Activated naive CD8-positive, alpha-beta T cell treated with anti-CD3 and anti-CD28 coated beads, Interleukin-2, amount 50 U/mL, for 24 hours (primary cell): ENCODE results near the gene NID1.
A peak's percentile ranks its signal among the peaks of the same experiment; 100 is the strongest.
"Not testable (repeated sequence)": the region's sequence is repeated elsewhere in the genome, so short reads cannot be mapped to it uniquely, and the experiment has no call there.

ENCODE experiments used
- ATAC-seq: fragments of 150-1000 bp; cut with Tn5 transposase; one replicate; pipeline ENCODE4 v1.10.0; 2021
- DNase-seq: peaks from one replicate; pipeline ENCODE4 v3.0.0; 2021
- H3K27ac Mint-ChIP-seq: one replicate; pipeline ENCODE4 v1.8.0; 2021; ENCODE audit warnings: mild to moderate bottlenecking, mixed read lengths
- H3K27me3 Mint-ChIP-seq: one replicate; pipeline ENCODE4 v1.8.0; 2021; ENCODE audit warnings: mixed read lengths
- H3K36me3 Mint-ChIP-seq: one replicate; pipeline ENCODE4 v1.8.0; 2021; ENCODE audit warnings: low read depth, mixed read lengths
- H3K4me1 Mint-ChIP-seq: one replicate; pipeline ENCODE4 v1.8.0; 2021; ENCODE audit warnings: mixed read lengths
- H3K4me3 Mint-ChIP-seq: one replicate; pipeline ENCODE4 v1.8.0; 2021; ENCODE audit warnings: mild to moderate bottlenecking, moderate library complexity, mixed read lengths
- H3K9me3 Mint-ChIP-seq: one replicate; pipeline ENCODE4 v1.8.0; 2021; ENCODE audit warnings: mixed read lengths

Gene NID1

DNA sequence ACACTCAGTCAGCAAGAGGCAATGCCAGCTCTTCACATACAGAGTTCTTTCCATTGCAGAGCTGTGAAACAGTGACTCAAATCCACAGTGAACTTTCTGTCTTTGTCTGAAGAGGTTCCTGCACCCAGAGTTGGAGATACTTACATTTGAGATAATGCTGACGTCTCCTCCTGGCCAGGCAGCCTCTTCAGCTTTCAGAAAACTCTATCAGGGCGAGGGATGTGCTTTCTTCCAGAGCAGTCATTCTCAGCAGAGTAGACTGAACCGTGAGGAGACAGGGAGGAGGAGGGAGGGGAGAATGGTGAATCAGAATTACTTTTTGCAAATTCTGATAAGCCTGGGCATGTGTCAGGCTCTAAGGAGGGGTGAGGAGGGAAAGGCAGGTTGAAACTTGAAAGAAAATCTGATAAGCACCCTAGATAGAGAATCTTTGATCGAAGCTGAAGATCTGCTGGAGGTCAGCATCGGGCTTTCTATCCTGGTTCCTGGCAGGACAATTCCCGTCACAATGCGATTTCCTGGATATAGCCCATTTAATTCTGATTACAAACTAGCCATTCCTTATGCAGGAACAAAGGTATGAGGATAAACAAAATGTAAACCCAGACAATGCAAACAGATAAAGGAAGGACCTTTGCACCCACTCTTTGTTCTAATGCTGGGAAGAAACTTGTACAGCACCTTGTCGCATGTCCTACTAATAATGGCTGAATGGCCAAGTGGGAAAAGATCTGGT lies 18.9 kb upstream of the NID1 start:
- Mint-ChIP-seq H3K4me3 (no peak overlapping the region), H3K9me3 (no peaks in the 10 kb centered on the region), H3K36me3 (no peaks in the 10 kb centered on the region), H3K27me3 (peaks cover 4% of the 10 kb centered on the region), H3K27ac (no peak overlapping the region), H3K4me1 (peaks cover 7% of the 10 kb centered on the region)
- DNase-seq = no peak
- peak; percentile 58 for ATAC-seq

DNA sequence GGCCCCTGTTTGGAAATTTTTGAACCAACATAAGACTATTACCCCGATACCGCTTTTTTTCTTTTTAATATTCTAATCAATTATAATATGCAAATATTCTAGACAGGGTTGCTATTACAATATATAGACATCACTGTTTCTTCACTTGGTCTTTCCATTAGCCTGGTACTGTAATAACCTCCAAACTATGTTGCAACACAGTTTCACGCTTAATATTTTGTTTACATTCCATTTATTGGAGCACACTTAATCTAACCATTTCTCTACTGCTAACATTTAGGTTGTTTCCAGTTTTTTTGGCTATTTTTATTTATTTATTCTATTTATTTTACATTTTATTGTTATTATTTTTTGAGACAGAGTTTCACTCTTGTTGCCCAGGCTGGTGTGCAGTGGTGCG lies 17.6 kb upstream of the NID1 start:
- ATAC-seq (no peak), DNase-seq (no peak)
- H3K4me1 Mint-ChIP-seq = peaks cover 7% of the 10 kb centered on the region
- no peak overlapping the region for H3K4me3 Mint-ChIP-seq
- H3K9me3 Mint-ChIP-seq = no peaks in the 10 kb centered on the region
- peaks cover 4% of the 10 kb centered on the region for H3K27me3 Mint-ChIP-seq
- H3K36me3 Mint-ChIP-seq = no peaks in the 10 kb centered on the region
- H3K27ac Mint-ChIP-seq = no peak overlapping the region

DNA sequence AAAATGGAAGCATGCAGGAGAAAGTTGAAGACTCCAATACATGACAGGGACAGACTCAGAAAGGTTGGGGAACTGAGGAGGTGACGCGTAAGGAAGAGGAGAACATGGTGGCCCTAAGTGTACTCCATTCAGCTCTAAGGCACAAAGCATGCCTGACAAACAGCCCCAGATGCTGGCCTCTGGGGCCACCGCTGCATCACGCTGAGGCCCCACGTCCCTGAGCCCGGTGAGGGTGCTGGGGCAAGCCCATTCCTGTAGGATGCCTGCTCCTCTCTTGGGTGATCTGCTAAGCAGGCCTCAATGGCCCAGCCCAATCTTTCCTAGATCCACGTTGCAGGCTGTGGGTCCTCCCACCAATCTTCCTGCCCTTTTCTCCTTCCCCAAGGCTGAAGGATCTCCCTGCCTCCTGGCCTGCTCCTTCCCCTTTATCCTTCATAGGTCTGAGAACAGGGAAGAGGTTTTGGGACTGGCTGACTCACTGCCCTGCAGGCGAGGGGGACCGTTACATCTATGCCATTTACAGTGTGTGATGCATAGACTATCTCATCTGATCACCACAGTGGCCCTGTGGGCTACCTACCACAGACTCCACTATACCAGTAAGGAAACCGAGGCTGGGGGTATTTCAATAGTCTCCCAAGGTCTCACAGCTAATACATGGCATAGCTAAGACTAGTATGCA lies 16.8 kb upstream of the NID1 start:
- H3K36me3 Mint-ChIP-seq = no peaks in the 10 kb centered on the region
- H3K4me1 Mint-ChIP-seq = peaks cover 7% of the 10 kb centered on the region
- DNase-seq (no peak), ATAC-seq (no peak)
- H3K9me3 Mint-ChIP-seq = no peaks in the 10 kb centered on the region
- no peak overlapping the region for H3K4me3 Mint-ChIP-seq
- peaks cover 4% of the 10 kb centered on the region for H3K27me3 Mint-ChIP-seq
- no peak overlapping the region for H3K27ac Mint-ChIP-seq

DNA sequence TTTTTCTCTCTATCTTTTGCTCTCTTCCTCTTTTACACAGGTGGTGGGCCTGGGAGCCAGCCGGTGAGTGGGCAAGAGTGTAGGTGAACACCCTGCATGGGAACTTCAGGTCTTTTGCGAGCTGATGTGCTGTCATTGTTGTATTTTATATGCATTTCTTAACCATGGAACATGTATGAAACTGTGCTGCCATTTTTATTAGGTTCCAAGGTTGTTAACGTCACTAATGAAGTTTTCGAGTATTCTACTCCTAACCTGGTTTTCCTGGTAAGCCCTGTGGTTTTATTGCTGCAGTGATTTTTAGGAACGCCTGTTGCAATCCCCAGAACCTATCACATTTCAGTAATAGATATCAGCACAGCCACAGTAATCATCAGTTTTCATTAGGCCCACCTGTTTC lies 14.8 kb upstream of the NID1 start:
- Mint-ChIP-seq H3K27ac (no peak overlapping the region), H3K4me1 (peaks cover 7% of the 10 kb centered on the region), H3K36me3 (no peaks in the 10 kb centered on the region), H3K27me3 (no peaks in the 10 kb centered on the region), H3K4me3 (no peak overlapping the region), H3K9me3 (no peaks in the 10 kb centered on the region)
- ATAC-seq (no peak), DNase-seq (no peak)

DNA sequence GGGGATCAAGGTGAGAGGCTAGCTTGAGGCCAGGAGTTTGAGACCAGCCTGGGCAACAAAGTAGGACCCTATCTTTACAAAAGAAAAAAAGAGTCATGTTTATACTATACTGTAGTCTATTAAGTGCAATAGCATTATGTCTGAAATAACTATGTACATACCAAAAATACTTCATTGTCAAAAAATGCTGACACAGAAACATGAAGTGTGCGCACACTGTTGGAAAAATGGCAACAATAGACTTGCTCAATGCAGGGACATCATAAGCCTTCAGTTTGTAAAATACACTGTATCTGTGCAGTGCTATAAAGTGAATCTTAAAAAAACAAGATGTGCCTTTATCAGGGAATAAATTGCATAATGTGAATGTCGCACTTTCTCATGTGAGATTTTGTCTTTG lies 14.1 kb upstream of the NID1 start:
- no peak for DNase-seq
- H3K27ac Mint-ChIP-seq = no peak overlapping the region
- peaks cover 2% of the 10 kb centered on the region for H3K27me3 Mint-ChIP-seq
- no peaks in the 10 kb centered on the region for H3K36me3 Mint-ChIP-seq
- ATAC-seq = no peak
- no peak overlapping the region for H3K4me3 Mint-ChIP-seq
- no peaks in the 10 kb centered on the region for H3K9me3 Mint-ChIP-seq
- peaks cover 7% of the 10 kb centered on the region for H3K4me1 Mint-ChIP-seq

DNA sequence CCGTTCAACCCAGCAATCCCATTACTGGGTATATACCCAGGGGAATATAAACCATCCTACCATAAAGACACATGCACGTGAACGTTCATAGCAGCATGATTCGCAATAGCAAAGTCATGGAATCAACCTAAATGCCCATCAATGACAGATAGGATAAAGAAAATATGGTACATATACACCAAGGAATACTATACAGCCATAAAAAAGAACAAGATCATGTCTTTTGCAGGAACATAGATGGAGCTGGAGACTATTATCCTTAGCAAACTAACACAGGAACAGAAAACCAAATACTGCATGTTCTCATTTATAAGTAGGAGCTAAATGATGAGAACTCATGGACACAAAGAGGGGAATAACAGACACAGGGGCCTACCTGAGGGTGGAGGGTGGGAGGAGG lies 13.2 kb upstream of the NID1 start:
- not testable (repeated sequence) for ATAC-seq, H3K4me3 Mint-ChIP-seq, H3K9me3 Mint-ChIP-seq, H3K4me1 Mint-ChIP-seq, H3K27ac Mint-ChIP-seq, H3K27me3 Mint-ChIP-seq, DNase-seq, H3K36me3 Mint-ChIP-seq

DNA sequence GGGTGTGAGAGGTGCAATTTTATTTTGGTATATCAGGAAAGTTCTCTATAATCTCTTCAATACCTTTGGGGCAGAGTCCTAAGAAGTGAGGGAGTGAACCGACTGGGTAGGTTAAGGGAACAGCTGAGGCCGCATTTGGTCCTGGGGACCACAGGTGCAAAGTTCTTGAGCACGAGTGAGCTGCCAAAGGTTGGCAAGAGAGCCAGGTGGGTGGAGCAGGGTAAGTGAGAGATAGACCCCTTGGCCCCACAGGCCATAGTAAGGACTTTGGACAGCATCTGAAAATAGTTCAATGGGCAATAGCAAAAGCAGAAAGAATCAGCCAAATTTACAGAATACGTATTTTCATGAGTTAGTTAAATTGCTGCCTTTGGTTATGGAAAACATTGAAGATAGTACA lies 11.0 kb upstream of the NID1 start:
- Mint-ChIP-seq H3K27me3 (peaks cover 7% of the 10 kb centered on the region), H3K36me3 (no peaks in the 10 kb centered on the region), H3K27ac (no peak overlapping the region), H3K9me3 (peaks cover 4% of the 10 kb centered on the region), H3K4me3 (no peak overlapping the region), H3K4me1 (no peaks in the 10 kb centered on the region)
- DNase-seq = no peak
- no peak for ATAC-seq

DNA sequence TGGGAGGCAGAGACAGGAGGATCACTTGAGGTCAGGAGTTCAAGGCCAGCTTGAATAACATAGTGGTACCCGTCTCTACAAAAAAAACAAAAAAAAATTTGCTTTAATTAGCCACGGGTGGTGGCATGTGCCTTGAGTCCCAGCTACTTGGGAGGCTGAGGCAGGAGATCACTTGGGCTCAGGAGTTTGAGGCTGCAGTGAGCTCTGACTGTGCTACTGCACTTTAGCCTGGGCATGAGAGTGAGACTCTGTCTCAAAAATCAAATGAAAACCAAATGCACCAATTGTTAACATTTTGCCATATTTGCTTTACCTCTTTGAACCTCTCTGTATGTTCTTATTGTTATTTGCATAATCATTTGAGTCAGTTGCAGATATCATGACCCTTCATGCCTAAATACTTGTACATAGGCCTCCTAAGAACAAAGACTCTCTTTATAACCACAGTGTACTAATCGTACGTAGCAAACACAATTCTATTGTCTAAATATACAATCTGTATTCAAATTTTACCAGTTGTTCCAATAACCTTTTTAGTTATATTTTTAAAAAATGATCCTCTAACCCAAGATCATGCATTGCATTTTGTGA lies 8.5 kb upstream of the NID1 start:
- H3K27ac Mint-ChIP-seq = no peak overlapping the region
- H3K27me3 Mint-ChIP-seq = peaks cover 9% of the 10 kb centered on the region
- ATAC-seq (no peak), DNase-seq (no peak)
- peaks cover 1% of the 10 kb centered on the region for H3K4me1 Mint-ChIP-seq
- no peak overlapping the region for H3K4me3 Mint-ChIP-seq
- no peaks in the 10 kb centered on the region for H3K36me3 Mint-ChIP-seq
- peaks cover 4% of the 10 kb centered on the region for H3K9me3 Mint-ChIP-seq

DNA sequence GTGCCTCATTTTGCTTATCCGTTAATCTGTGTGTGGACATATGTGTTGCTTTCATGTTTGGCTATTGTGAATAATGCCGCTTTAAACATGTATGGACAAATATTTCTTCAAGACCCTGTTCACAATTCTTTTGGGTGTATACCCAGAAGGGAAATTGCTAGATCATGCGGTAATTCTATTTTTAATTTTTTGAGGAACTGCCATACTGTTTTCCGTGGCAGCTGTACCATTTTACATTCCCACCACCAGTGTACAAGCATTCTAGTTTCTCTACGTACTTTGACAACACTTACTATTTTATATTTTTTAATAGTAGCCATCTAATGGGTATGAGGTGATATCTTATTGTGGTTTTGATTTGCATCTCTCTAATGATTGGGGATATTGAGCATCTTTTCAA lies 7.1 kb upstream of the NID1 start:
- Mint-ChIP-seq H3K27ac (no peak overlapping the region), H3K4me3 (no peak overlapping the region), H3K27me3 (peaks cover 9% of the 10 kb centered on the region), H3K9me3 (peaks cover 4% of the 10 kb centered on the region), H3K36me3 (no peaks in the 10 kb centered on the region), H3K4me1 (peaks cover 7% of the 10 kb centered on the region)
- no peak for ATAC-seq
- DNase-seq = no peak

DNA sequence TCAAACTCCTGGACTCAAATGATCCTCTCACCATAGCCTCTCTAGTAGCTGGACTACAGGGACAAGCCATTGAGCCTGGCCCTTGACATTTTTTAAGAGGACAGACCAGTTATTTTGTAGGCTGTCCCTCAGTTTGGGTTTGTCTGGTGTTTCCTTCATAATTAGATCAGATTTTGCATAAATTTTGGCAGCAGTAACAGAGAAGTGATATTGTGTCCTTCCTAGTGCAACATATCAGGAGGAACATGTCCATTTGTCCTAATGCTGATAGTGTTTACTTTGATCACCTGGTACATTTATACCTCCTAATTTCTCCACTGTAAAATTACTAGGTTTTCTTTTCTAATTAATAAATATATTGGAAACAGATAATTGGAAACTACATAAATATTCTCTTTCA lies 5.9 kb upstream of the NID1 start:
- Mint-ChIP-seq H3K4me3 (no peak overlapping the region), H3K4me1 (peaks cover 19% of the 10 kb centered on the region), H3K27me3 (peaks cover 15% of the 10 kb centered on the region), H3K9me3 (peaks cover 4% of the 10 kb centered on the region), H3K27ac (no peak overlapping the region), H3K36me3 (no peaks in the 10 kb centered on the region)
- DNase-seq (no peak), ATAC-seq (no peak)

DNA sequence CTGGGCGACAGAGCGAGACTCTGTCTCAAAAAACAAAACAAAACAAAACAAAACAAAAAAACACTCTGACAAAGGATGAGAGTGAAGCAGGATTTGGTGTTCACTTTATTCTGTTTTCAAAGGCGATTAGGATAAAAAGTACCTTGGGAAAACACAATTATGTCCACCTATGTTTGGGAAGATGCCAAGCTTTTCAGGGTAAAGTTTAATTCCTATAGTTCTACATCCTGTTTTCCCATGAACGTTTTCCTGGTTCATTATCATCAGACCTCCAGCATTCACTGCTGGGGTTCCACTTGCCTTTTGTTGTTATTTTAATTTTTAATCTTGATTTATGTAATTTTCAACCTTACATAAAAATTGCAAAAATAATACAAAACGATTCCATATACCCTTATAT lies 4.9 kb upstream of the NID1 start:
- Mint-ChIP-seq H3K4me3 (no peak overlapping the region), H3K4me1 (peaks cover 25% of the 10 kb centered on the region), H3K9me3 (peaks cover 4% of the 10 kb centered on the region), H3K27me3 (peaks cover 20% of the 10 kb centered on the region), H3K27ac (no peak overlapping the region), H3K36me3 (no peaks in the 10 kb centered on the region)
- DNase-seq = no peak
- no peak for ATAC-seq

DNA sequence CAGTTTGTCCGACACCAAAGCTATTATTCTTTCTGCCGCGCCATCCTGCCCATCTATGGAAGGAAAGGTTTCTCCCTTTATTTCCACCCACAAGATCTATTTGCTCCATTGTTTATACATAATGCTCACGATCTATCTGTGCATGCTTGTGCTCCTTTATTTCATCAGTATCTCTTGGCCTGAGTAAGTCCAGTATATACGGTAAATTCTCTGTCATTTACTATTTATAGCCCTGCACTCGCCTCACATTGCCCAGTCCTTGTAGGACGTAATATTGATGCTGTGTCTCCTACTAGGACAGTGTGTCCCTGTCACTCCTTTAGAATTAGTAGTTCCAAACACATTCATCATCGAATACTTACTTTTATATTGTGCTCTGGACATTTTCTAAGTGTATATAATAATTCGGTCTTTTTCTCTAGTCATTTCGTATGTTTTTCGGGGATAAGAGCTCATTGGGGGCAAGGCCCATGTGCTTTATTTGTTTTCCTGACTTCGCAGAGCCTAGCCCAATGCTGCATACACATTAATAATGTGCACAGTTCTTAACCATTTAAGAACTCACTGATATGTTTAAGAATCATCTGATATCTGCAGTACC lies 3.1 kb upstream of the NID1 start:
- Mint-ChIP-seq H3K9me3 (peaks cover 4% of the 10 kb centered on the region), H3K27me3 (peaks cover 27% of the 10 kb centered on the region), H3K4me3 (no peak overlapping the region), H3K4me1 (peaks cover 28% of the 10 kb centered on the region), H3K36me3 (no peaks in the 10 kb centered on the region), H3K27ac (no peak overlapping the region)
- DNase-seq (no peak), ATAC-seq (no peak)

DNA sequence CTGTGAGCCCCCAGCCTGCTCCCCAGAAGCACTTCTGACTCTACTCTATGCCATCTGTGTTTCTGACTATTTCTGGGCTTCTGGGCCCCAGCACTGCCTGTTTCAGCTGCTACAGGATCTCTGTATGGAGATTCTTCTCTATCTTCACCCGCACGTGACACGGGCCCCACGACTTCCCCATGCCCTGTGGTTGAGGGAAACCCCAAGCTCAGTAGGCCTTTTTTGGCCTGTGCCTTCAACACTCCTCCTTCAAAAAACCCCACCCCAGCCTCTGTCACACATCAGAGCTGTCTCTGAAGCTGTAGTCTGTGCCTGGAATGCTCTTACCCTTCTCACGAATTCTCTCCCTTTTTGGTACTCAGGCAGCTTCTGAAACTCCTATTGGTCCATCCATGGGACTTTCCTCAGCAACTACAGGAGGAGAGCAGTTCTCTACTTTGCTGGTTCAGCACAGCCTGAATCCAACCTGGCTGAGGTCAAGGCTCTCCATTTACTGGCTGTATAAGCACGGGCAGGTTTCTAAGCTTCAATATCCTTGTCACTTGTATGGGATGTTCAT lies 2.0 kb upstream of the NID1 start:
- DNase-seq (peak; percentile 70), ATAC-seq (peak; percentile 95)
- H3K4me3 Mint-ChIP-seq = peak overlapping the region; percentile 28
- H3K27me3 Mint-ChIP-seq = peaks cover 31% of the 10 kb centered on the region
- peaks cover 28% of the 10 kb centered on the region for H3K4me1 Mint-ChIP-seq
- H3K27ac Mint-ChIP-seq = peak overlapping the region; percentile 50
- H3K36me3 Mint-ChIP-seq = no peaks in the 10 kb centered on the region
- peaks cover 4% of the 10 kb centered on the region for H3K9me3 Mint-ChIP-seq

DNA sequence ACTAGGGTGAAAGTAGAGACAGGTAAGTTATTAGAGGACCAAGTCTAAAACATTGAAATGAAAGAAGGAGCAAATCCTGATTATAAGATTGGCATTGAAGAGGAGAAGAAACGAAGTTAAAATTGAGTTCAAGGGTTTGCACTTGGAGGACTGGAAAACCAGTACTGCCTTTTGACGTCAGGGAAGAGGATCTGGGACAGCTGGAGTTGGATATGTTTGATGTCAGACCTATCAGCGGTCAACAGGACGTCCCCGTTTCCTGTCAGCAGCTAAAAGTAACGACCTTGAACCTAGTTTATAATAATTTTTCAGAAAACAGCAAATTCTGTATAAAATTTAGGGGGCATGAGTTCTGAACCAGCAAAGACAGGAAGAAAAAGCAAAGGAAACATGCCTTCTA lies 1.2 kb upstream of the NID1 start:
- peaks cover 1% of the 10 kb centered on the region for H3K9me3 Mint-ChIP-seq
- H3K4me1 Mint-ChIP-seq = peaks cover 28% of the 10 kb centered on the region
- DNase-seq (no peak), ATAC-seq (no peak)
- no peaks in the 10 kb centered on the region for H3K36me3 Mint-ChIP-seq
- peak overlapping the region; percentile 31 for H3K4me3 Mint-ChIP-seq
- H3K27ac Mint-ChIP-seq = no peak overlapping the region
- H3K27me3 Mint-ChIP-seq = peaks cover 37% of the 10 kb centered on the region
